Measurements from ENCODE around the gene OTUD4. TPM values are rescaled to one million over a fixed set of nuclear protein-coding genes. Genes with fewer than 3 reads are reported as not detected.

The OTUD4 gene
- total and polyA plus RNA-seq, 2 donors (not counting 3 experiments of a cell fraction or from before 2014, with no cell fraction given): 12.6 to 40.9 TPM

DNA sequence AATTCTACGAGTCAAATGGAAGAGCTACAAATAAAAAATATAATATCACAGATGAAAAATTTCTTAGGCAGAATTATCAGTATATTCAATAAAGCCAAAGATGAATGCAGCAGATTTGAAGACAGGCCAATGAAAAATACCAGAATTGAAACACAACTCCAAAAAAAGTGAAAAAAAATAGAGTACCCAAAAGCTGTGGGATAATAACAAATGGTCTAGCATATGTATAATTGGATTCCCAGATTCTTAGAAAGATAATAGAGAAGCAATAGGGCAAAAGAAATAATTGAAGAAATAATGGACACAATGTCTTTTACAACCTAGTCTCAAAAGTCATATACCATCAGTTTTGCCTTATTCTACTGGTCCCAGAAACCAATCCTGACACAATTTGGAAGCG is 86.8 kb downstream of the OTUD4 start:
- Histone ChIP-seq H3K4me1 (ENCODE audit: control insufficient read depth, extremely low read depth, insufficient read depth, low read length) (peaks cover 11% of the 10 kb centered on the region), H3K27me3 (ENCODE audit: control insufficient read depth in 2 of 2, insufficient read depth in 2 of 2, low read length in 2 of 2) (no peaks in the 10 kb centered on the region), H2AFZ (ENCODE audit: low read depth, low read length) (no peak overlapping the region), H3K4me2 (ENCODE audit: insufficient read depth, low read length) (no peak overlapping the region), H3K4me3 (replicated peaks in 1 of 3; ENCODE audit: insufficient read depth in 1 of 3, low read depth in 1 of 3, low read length in 3 of 3) (no peak overlapping the region), H3K79me2 (ENCODE audit: control insufficient read depth, insufficient read depth, low read length) (peaks cover 64% of the 10 kb centered on the region), H3K9me3 (replicated peaks; ENCODE audit: control insufficient read depth, insufficient read depth, low read length) (no peaks in the 10 kb centered on the region), H3K9me1 (replicated peaks; ENCODE audit: control insufficient read depth, extremely low read depth, insufficient read depth, low read length) (no peaks in the 10 kb centered on the region), H3K27ac (ENCODE audit: insufficient read depth, low read depth, low read length) (no peak overlapping the region), H3K36me3 (ENCODE audit: control insufficient read depth in 2 of 2, extremely low read depth in 1 of 2, insufficient read depth in 2 of 2, low read length in 2 of 2) (peaks cover 10 to 13% of the 10 kb centered on the region in 2 experiments), H4K20me1 (replicated peaks; ENCODE audit: control insufficient read depth, extremely low read depth, insufficient read depth, low read length) (peaks cover 2% of the 10 kb centered on the region), H3K9ac (replicated peaks; ENCODE audit: extremely low read depth, insufficient read depth, low read length) (no peak overlapping the region)
- DNase-seq (ENCODE audit: low read depth, low spot score) (no peak), FAIRE-seq (no peak)
- CTCF ChIA-PET: interaction anchor here (0.8 to 1.1 kb wide), 2 partner anchors 9 to 21 kb away, joined by 3 read pairs; no protein-coding TSS in a partner anchor
- dilution Hi-C loops (cut with MboI; ENCODE audit: extremely low pct_ligation_motif_present, low sequenced_read_pairs): no loop called here
- POLR2A ChIA-PET: no interaction called here
- no TSS peak for BruUV-seq (replicated peaks)
- TF ChIP-seq POLR2A (IDR thresholded peaks at IDR 0.05; ENCODE audit: low read depth, low read length) (no peak), MYC (IDR thresholded peaks at IDR 0.05; ENCODE audit: low read depth, low read length) (no peak), POLR2AphosphoS5 (IDR thresholded peaks at IDR 0.05; ENCODE audit: insufficient read depth, low read depth, low read length) (no peak), GATA2 (IDR thresholded peaks at IDR 0.05; ENCODE audit: insufficient read depth, insufficient read length, low read depth, low read length) (no peak), JUN (IDR thresholded peaks at IDR 0.05; ENCODE audit: borderline replicate concordance, insufficient read depth, insufficient read length, low read depth) (no peak)
- TF ChIP-seq, protein P1, sequence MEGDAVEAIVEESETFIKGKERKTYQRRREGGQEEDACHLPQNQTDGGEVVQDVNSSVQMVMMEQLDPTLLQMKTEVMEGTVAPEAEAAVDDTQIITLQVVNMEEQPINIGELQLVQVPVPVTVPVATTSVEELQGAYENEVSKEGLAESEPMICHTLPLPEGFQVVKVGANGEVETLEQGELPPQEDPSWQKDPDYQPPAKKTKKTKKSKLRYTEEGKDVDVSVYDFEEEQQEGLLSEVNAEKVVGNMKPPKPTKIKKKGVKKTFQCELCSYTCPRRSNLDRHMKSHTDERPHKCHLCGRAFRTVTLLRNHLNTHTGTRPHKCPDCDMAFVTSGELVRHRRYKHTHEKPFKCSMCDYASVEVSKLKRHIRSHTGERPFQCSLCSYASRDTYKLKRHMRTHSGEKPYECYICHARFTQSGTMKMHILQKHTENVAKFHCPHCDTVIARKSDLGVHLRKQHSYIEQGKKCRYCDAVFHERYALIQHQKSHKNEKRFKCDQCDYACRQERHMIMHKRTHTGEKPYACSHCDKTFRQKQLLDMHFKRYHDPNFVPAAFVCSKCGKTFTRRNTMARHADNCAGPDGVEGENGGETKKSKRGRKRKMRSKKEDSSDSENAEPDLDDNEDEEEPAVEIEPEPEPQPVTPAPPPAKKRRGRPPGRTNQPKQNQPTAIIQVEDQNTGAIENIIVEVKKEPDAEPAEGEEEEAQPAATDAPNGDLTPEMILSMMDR (IDR thresholded peaks at IDR 0.05; ENCODE audit: extremely low read depth in 1 of 2, insufficient read depth in 1 of 2, low read depth in 1 of 2, low read length in 2 of 2): no peak
- intact Hi-C loops (cut with micrococcal nuclease): no loop called here

DNA sequence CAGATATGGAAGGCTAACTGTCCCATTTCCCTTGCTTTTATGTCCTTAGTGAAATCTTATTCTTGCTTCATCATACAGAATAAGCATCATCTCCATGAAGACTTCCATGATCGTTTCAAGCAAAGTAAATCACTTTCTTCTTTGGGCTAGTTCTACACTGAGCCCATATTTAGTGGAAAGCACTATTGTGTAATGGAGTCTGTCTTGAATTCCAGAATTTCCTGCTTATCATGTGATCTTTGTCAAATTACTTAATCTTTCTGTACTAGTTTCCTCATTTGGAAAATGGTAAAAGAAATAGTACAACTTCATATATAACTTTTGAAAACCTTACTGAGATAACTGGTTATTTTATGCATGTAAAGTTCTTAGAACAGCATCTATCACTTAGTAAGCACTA is 90.0 kb downstream of the OTUD4 start:
- dilution Hi-C loops (cut with MboI; ENCODE audit: extremely low pct_ligation_motif_present, low sequenced_read_pairs): no loop called here
- no TSS peak for BruUV-seq (replicated peaks)
- Histone ChIP-seq H2AFZ (ENCODE audit: low read depth, low read length) (no peak overlapping the region), H3K4me3 (replicated peaks in 1 of 3; ENCODE audit: insufficient read depth in 1 of 3, low read depth in 1 of 3, low read length in 3 of 3) (no peak overlapping the region), H3K9me1 (replicated peaks; ENCODE audit: control insufficient read depth, extremely low read depth, insufficient read depth, low read length) (no peaks in the 10 kb centered on the region), H3K79me2 (ENCODE audit: control insufficient read depth, insufficient read depth, low read length) (peaks cover 58% of the 10 kb centered on the region), H4K20me1 (replicated peaks; ENCODE audit: control insufficient read depth, extremely low read depth, insufficient read depth, low read length) (peaks cover 2% of the 10 kb centered on the region), H3K27me3 (ENCODE audit: control insufficient read depth in 2 of 2, insufficient read depth in 2 of 2, low read length in 2 of 2) (no peaks in the 10 kb centered on the region), H3K9me3 (replicated peaks; ENCODE audit: control insufficient read depth, insufficient read depth, low read length) (no peaks in the 10 kb centered on the region), H3K27ac (ENCODE audit: insufficient read depth, low read depth, low read length) (no peak overlapping the region), H3K9ac (replicated peaks; ENCODE audit: extremely low read depth, insufficient read depth, low read length) (no peak overlapping the region), H3K4me1 (ENCODE audit: control insufficient read depth, extremely low read depth, insufficient read depth, low read length) (peaks cover 7% of the 10 kb centered on the region), H3K4me2 (ENCODE audit: insufficient read depth, low read length) (no peak overlapping the region), H3K36me3 (ENCODE audit: control insufficient read depth in 2 of 2, extremely low read depth in 1 of 2, insufficient read depth in 2 of 2, low read length in 2 of 2) (peaks cover 10 to 13% of the 10 kb centered on the region in 2 experiments)
- no peak for FAIRE-seq
- ChIA-PET CTCF (no interaction called here), POLR2A (no interaction called here)
- no peak for DNase-seq (ENCODE audit: low read depth, low spot score)
- TF ChIP-seq FOS (IDR thresholded peaks at IDR 0.05; ENCODE audit: borderline replicate concordance, insufficient read depth, low read length) (no peak), EZH2 (IDR thresholded peaks at IDR 0.05; ENCODE audit: borderline replicate concordance, low read depth, low read length, severe bottlenecking) (no peak), POLR2AphosphoS5 (IDR thresholded peaks at IDR 0.05; ENCODE audit: insufficient read depth, low read depth, low read length) (no peak), GATA2 (IDR thresholded peaks at IDR 0.05; ENCODE audit: insufficient read depth, insufficient read length, low read depth, low read length) (no peak), JUN (IDR thresholded peaks at IDR 0.05; ENCODE audit: borderline replicate concordance, insufficient read depth, insufficient read length, low read depth) (no peak), POLR2A (IDR thresholded peaks at IDR 0.05; ENCODE audit: low read depth, low read length) (no peak), MYC (IDR thresholded peaks at IDR 0.05; ENCODE audit: low read depth, low read length) (no peak)
- TF ChIP-seq, protein P2, sequence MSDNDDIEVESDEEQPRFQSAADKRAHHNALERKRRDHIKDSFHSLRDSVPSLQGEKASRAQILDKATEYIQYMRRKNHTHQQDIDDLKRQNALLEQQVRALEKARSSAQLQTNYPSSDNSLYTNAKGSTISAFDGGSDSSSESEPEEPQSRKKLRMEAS (IDR thresholded peaks at IDR 0.05; ENCODE audit: insufficient read depth, insufficient read length): no peak
- TF ChIP-seq, protein P1 (IDR thresholded peaks at IDR 0.05; ENCODE audit: extremely low read depth in 1 of 2, insufficient read depth in 1 of 2, low read depth in 1 of 2, low read length in 2 of 2): no peak
- intact Hi-C loops (cut with micrococcal nuclease): no loop called here

Data from endothelial cell of umbilical vein (primary cell).